PC-3 (cell line): ENCODE measurements around the gene SH3TC1. TPM values are rescaled to one million over a fixed set of nuclear protein-coding genes. Genes with fewer than 3 reads are reported as not detected.

Experiments
- ATAC-seq: fragments of 200-7000 bp; cut with Tn5 transposase; 2 replicates; pipeline ENCODE4 v1.9.1; 2020; ENCODE audit warnings: mild to moderate bottlenecking, moderate library complexity
- BruUV-seq: library from RNA; stranded (reverse); fragments of 400-500 nt; replicated peaks from 2 replicates; lab custom pipeline; 2021; lab: Mats Ljungman, UMichigan
- CTCF ChIA-PET: fragments of 300-600 bp; sonication (Branson Sonifier 250); formaldehyde crosslinking; loops from one replicate; lab custom pipeline; 2022; ENCODE audit warnings: antibody characterized with exemption; lab: Charles Lee
- POLR2A ChIA-PET: fragments of 300-600 bp; sonication (Branson Sonifier 250); formaldehyde crosslinking; loops from one replicate; lab custom pipeline; 2022; ENCODE audit warnings: antibody characterized with exemption; ENCODE audit not compliant: unreplicated experiment; lab: Charles Lee
- DNase-seq: peaks from one replicate; pipeline ENCODE4 v3.0.0-alpha.2; 2015
- H2AFZ ChIP-seq: fragments of 300-600 bp; sonication (generic); 2 replicates; pipeline ENCODE4 v1.6.0; 2016; ENCODE audit warnings: antibody characterized with exemption, low read length
- H3F3A ChIP-seq: fragments of 300-600 bp; sonication (generic); one replicate; pipeline ENCODE4 v1.6.0; 2017; ENCODE audit warnings: antibody characterized with exemption, low read length, control low read depth, mild to moderate bottlenecking; ENCODE audit not compliant: unreplicated experiment
- H3K27ac ChIP-seq: fragments of 300-600 bp; sonication (generic); 2 replicates; pipeline ENCODE4 v1.5.1; 2016; ENCODE audit warnings: mild to moderate bottlenecking, low read length
- H3K27me3 ChIP-seq: fragments of 300-600 bp; sonication (generic); 2 replicates; pipeline ENCODE4 v1.6.1; 2016; ENCODE audit warnings: low read length, mixed read lengths
- H3K36me3 ChIP-seq: fragments of 300-600 bp; sonication (generic); 2 replicates; pipeline ENCODE4 v1.6.1; 2016; ENCODE audit warnings: low read depth, mixed run types, low read length, mixed read lengths
- H3K4me1 ChIP-seq: fragments of 300-600 bp; sonication (generic); 2 replicates; pipeline ENCODE4 v1.5.1; 2016; ENCODE audit warnings: low read length; ENCODE audit not compliant: insufficient read depth
- H3K4me2 ChIP-seq: fragments of 300-600 bp; sonication (generic); 2 replicates; pipeline ENCODE4 v1.6.0; 2016; ENCODE audit warnings: low read length
- H3K4me3 ChIP-seq: fragments of 300-600 bp; sonication (generic); 2 replicates; pipeline ENCODE4 v1.5.1; 2016; ENCODE audit warnings: mild to moderate bottlenecking, low read length, mixed read lengths
- H3K79me2 ChIP-seq: fragments of 300-600 bp; sonication (generic); 2 replicates; pipeline ENCODE4 v1.6.1; 2017; ENCODE audit warnings: low read length, mixed read lengths
- H3K9ac ChIP-seq: fragments of 300-600 bp; sonication (generic); 2 replicates; pipeline ENCODE4 v1.6.0; 2016; ENCODE audit warnings: mild to moderate bottlenecking, low read length
- H3K9me2 ChIP-seq: fragments of 300-600 bp; sonication (generic); replicated peaks from 2 replicates; pipeline ENCODE4 v1.6.1; 2016; ENCODE audit warnings: mixed run types, low read length, mixed read lengths
- H3K9me3 ChIP-seq: fragments of 300-600 bp; sonication (generic); 2 replicates; pipeline ENCODE4 v1.6.1; 2016; ENCODE audit warnings: low read length, mixed read lengths
- H4K20me1 ChIP-seq: fragments of 300-600 bp; sonication (generic); 2 replicates; pipeline ENCODE4 v1.6.1; 2016; ENCODE audit warnings: low read length, mixed read lengths
- CTCF ChIP-seq: fragments of 300-600 bp; sonication (generic); conservative IDR thresholded peaks from 2 replicates; pipeline ENCODE4 v1.5.1; 2017; ENCODE audit warnings: antibody characterized with exemption, low read depth, mild to moderate bottlenecking, low read length
- EZH2 ChIP-seq: fragments of 300-600 bp; sonication (generic); IDR thresholded peaks from one replicate; pipeline ENCODE4 v1.6.1; 2017; ENCODE audit warnings: antibody characterized with exemption, mild to moderate bottlenecking, low read length; ENCODE audit not compliant: unreplicated experiment
- EZH2phosphoT487 ChIP-seq: fragments of 300-600 bp; sonication (generic); IDR thresholded peaks from 2 replicates; pipeline ENCODE4 v1.6.1; 2018; ENCODE audit warnings: mild to moderate bottlenecking, antibody characterized with exemption, low read length, borderline replicate concordance
- intact Hi-C: fragments of 100-400 bp; cut with micrococcal nuclease; formaldehyde crosslinking; loops from 2 replicates; pipeline ENCODE4 v1.9.0; 2023
- total RNA-seq: library from RNA; depleted of rRNA; stranded (reverse); fragments of >200 nt; gene quantifications from 2 replicates; pipeline ENCODE4 v1.2.3, GENCODE V29; 2014

Gene SH3TC1
- total RNA-seq, 1 experiment from 2014 or later, result 23.1 TPM

GRCh38 chr4:8204576-8205227 lies 5.6 kb downstream of the SH3TC1 start:
- H3K27me3 ChIP-seq, result no peaks in the 10 kb centered on the region
- no peak for TF ChIP-seq CTCF
- TF ChIP-seq EZH2, result no peak
- TF ChIP-seq EZH2phosphoT487, result no peak
- no peaks in the 10 kb centered on the region for H4K20me1 ChIP-seq
- H3F3A ChIP-seq, result no peaks in the 10 kb centered on the region
- H3K9ac ChIP-seq, result no peak overlapping the region
- no TSS peak for BruUV-seq
- no peaks in the 10 kb centered on the region for H3K9me2 ChIP-seq
- CTCF ChIA-PET, result no interaction called here
- intact Hi-C loops, result no loop called here
- POLR2A ChIA-PET, result no interaction called here
- H3K27ac ChIP-seq, result no peak overlapping the region
- no peak overlapping the region for H2AFZ ChIP-seq
- peaks cover 10% of the 10 kb centered on the region for H3K79me2 ChIP-seq
- DNase-seq (no peak), ATAC-seq (no peak)
- no peak overlapping the region for H3K4me3 ChIP-seq
- H3K9me3 ChIP-seq, result no peaks in the 10 kb centered on the region
- peaks cover 5% of the 10 kb centered on the region; the same call in 1 of the 2 replicates for H3K4me1 ChIP-seq
- no peak overlapping the region for H3K4me2 ChIP-seq
- H3K36me3 ChIP-seq, result no peaks in the 10 kb centered on the region

DNA sequence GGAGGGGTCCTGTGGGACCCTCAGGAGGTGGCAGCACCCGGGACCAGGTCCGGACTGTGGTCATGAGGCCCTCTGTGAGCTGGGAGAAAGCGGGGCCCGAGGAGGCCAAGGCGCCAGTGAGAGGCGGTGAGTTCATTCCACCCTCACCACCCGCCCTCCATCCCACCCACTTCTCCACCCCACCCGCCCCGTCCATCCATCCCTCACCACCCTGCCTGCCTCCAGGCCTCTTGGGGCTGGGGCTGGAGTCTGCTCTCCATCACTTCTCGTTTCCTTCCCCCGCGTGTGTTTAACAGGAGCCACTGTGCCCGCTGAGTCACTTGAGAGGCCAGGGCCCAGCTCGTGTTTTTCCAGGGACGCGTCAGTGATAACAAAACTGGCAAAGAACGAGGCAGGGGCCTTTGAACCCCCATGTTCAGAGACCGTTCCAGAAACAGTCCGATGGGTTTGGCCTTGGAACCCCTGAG lies 6.2 kb downstream of the SH3TC1 start:
- no TSS peak for BruUV-seq
- POLR2A ChIA-PET, result no interaction called here
- H3K4me1 ChIP-seq, result peaks cover 1% of the 10 kb centered on the region; the same call in 1 of the 2 replicates
- no peak for DNase-seq
- no peaks in the 10 kb centered on the region for H4K20me1 ChIP-seq
- H3K4me3 ChIP-seq, result no peak overlapping the region
- ATAC-seq, result no peak
- H2AFZ ChIP-seq, result no peak overlapping the region
- no peak for TF ChIP-seq EZH2phosphoT487
- no peak for TF ChIP-seq EZH2
- TF ChIP-seq CTCF, result no peak
- no peak overlapping the region for H3K9ac ChIP-seq
- H3K4me2 ChIP-seq, result no peak overlapping the region
- no peaks in the 10 kb centered on the region for H3F3A ChIP-seq
- intact Hi-C loops, result no loop called here
- CTCF ChIA-PET, result no interaction called here
- no peaks in the 10 kb centered on the region for H3K27me3 ChIP-seq
- H3K79me2 ChIP-seq, result peaks cover 4% of the 10 kb centered on the region
- no peak overlapping the region for H3K27ac ChIP-seq
- no peaks in the 10 kb centered on the region for H3K9me2 ChIP-seq
- H3K9me3 ChIP-seq, result no peaks in the 10 kb centered on the region
- no peaks in the 10 kb centered on the region for H3K36me3 ChIP-seq

DNA sequence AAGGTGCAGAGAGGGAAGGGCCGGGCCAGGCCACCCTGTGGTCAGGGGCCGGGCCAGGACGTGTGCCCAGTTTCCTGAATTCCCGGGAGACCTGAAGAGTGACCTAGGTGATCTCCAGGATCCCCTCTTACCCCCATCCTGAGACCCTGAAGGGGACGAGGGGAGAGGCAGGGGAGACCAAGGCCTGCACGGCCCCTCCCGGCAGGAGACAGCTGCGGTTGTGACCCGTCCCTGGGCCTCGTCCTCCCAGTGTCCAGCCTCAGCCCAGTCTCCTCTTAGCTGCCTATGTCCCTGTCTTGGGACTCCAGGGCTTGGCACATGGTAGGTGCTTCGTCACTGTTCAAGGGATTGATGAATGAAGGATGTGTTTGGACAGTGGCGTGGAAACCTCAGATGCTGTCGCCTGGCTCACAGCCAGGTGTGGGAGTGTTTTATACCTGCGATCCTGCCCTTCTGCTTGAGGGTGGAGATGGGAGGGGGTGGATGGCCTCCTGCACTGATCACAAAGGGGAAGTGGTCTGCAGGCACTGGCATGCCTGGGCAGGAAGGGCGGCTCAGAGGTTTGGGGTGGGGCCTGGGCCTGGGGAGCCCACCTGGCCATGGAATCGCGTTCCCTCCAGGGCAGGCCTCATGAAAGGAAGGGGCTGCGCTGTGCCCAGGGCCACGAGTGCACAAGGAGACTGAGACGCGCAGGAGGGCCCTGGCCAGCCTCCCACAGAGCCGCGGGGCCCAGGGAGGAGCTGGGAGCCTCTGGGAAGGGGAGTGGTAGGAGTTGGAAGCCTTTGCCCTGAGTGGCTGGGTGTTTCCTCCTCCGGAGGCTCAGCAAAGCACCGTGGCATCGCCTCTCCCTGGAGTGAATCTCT lies 6.9 kb downstream of the SH3TC1 start:
- H3K4me3 ChIP-seq, result no peak overlapping the region
- H3K27me3 ChIP-seq, result no peaks in the 10 kb centered on the region
- no peaks in the 10 kb centered on the region for H3K36me3 ChIP-seq
- TF ChIP-seq EZH2 (no peak), EZH2phosphoT487 (no peak), CTCF (no peak)
- no peak overlapping the region for H2AFZ ChIP-seq
- no peaks in the 10 kb centered on the region for H3F3A ChIP-seq
- CTCF ChIA-PET, result no interaction called here
- H3K9me3 ChIP-seq, result no peaks in the 10 kb centered on the region
- H3K9me2 ChIP-seq, result no peaks in the 10 kb centered on the region
- intact Hi-C loops, result no loop called here
- no TSS peak for BruUV-seq
- DNase-seq (no peak), ATAC-seq (no peak)
- POLR2A ChIA-PET, result no interaction called here
- no peaks in the 10 kb centered on the region for H4K20me1 ChIP-seq
- H3K79me2 ChIP-seq, result no peaks in the 10 kb centered on the region
- no peak overlapping the region for H3K27ac ChIP-seq
- H3K4me2 ChIP-seq, result no peak overlapping the region
- H3K4me1 ChIP-seq, result no peaks in the 10 kb centered on the region
- no peak overlapping the region for H3K9ac ChIP-seq
